HG03342 (cell line): ENCODE results near the gene SOCS7.

Experiments
- ATAC-seq: cut with Tn5 transposase; IDR thresholded peaks from one replicate; pipeline ENCODE4 v1.9.1; 2021; ENCODE audit warnings: mild to moderate bottlenecking, moderate library complexity; ENCODE audit not compliant: unreplicated experiment

SOCS7 gene

DNA sequence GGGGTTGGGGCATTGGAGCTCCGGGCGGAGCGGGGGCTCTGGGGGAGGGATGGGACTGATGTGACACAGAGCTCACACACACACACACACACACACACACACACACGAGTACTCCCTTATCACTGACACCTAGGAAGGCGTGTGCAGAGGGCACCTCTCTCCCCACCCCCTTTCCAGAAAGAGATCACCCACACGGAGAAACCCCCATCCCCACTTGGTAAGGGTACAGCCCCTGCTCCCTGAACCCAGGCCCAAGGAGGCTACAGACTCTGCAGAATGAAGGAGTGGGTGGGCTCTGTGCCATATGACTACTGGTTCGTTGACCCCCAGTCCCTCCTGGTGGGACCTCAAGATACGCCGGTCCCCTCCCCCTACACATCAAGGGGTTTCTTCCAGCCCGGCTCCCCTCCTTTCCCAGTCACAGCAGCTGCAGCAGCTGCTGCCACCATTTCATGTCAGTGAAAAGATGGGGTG, 67.9 kb downstream of the SOCS7 start:
- ATAC-seq, result no peak

- no peak for ATAC-seq
Observed at GRCh38 chr17:38420518-38420917, 68.9 kb downstream of the SOCS7 start.

DNA sequence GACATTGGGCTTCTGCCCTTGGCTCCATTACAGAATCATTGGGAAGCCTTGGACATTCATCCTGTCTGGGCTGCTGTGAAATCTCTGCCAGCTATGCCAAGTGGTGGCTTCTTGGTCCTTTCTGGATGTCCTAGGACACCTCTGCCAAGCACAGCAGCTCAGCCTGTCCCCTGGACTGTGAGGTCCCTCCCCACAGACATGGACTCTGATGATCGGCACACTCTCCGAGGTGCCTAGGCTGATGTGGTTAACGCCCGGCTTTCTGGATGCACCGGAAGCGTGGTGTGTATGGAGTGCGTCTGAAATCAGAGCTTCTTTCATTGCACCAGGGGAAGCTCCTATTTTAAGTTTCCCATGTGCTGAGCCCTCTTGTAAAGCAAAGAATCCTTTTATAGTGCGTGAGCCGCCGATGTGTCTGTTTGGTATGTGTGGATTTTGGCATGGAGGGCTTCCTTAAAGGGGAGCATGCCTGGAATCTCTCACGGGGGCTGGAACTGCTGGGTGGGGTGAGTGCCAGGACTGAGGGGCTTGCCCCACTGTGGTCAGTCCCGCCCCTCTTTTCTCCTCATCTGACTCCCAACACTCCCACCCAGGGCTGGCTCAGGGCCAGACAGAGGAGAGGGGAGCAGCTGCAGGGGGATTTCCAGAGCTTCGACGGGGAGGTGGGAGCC, 69.7 kb downstream of the SOCS7 start:
- ATAC-seq, result no peak

GRCh38 chr17:38421871-38422827, 70.5 kb downstream of the SOCS7 start:
- no peak for ATAC-seq

DNA sequence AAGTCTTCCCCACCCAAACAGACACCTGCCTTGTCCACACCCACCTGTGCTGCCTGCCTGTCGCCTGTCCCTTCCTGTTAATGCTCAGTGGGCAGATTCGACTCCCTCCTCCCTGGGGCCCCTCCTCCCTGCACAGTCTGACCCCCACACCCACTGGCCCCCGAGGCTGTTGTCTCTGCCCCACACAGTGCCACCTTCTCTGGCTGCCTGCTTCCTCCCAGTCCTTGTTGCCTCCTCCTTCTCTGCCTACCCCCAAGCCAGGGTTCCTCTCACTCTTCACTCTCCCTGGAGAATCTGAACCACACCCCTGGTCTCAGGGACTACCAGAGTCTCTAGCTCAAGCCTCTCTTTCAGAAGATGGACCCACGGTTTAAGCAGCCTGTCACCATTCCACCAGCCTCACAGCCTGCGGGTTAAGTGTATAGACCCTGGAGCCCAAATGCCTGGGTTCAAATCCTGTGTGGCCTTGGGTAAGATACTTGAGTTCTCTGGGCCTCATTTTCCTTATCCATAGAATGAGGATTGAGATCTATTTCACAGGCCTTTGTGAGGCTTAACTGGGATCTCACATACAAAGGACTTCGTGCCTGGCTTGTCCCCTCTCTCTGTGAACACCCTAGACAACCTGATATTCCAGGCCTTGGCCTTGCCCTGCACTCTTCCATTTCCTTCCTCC, 72.8 kb downstream of the SOCS7 start:
- ATAC-seq, result no peak

- no peak for ATAC-seq
Observed at GRCh38 chr17:38425031-38425430, 73.4 kb downstream of the SOCS7 start.

- no peak for ATAC-seq
Observed at GRCh38 chr17:38425744-38426143, 74.1 kb downstream of the SOCS7 start.

DNA sequence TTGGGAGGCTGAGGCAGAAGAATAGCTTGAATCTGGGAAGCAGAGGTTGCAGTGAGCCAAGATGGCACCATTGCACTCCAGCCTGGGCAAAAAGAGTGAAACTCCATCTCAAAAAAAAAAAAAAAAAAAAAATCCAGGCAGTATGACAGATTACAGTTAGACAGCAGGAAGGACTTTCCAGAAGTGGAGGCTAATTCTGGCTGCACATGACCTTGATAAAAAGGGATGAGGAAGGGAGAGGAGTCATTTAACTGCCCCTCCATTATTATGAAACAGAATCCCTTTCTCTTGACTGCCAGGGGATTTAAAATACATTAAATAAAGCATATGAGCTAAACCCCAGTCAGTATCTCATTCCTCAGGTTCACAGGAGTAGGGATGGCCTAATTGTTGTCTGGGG, 74.8 kb downstream of the SOCS7 start:
- ATAC-seq, result no peak

- ATAC-seq, result no peak
Observed at GRCh38 chr17:38427160-38427949, 75.7 kb downstream of the SOCS7 start.

DNA sequence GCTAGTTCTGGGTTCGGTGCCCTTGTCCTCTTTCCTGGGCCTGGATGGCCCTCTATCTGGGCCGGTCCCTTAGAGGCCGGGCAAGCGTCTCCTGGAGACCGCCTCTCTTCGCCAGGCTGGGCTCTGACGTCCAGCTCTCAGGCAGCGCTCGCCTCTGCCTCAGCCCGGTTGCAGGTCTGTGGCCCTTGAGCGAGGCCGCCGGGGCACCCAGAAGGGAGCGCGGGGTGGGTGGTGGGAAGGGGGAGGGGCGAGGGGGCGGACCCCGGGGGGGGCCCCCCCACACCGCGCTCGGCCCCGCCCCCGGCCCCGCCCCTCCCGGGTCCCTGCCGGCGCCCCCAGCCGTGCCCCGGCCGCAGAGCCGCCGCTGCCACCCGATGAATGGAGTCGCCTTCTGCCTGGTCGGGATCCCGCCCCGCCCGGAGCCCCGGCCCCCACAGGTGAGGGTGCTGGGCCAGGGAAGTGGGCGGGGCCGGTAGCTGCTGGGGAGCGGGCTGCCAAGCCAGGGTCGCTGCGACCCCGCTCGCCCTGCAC, 76.5 kb downstream of the SOCS7 start, which contains the start of gene ARHGAP23:
Gene ARHGAP23 (plus strand): TSS at position 353 of the 531 bp plus-strand sequence. CDS start 22 bp downstream, at position 375.
- ATAC-seq, result no peak

DNA sequence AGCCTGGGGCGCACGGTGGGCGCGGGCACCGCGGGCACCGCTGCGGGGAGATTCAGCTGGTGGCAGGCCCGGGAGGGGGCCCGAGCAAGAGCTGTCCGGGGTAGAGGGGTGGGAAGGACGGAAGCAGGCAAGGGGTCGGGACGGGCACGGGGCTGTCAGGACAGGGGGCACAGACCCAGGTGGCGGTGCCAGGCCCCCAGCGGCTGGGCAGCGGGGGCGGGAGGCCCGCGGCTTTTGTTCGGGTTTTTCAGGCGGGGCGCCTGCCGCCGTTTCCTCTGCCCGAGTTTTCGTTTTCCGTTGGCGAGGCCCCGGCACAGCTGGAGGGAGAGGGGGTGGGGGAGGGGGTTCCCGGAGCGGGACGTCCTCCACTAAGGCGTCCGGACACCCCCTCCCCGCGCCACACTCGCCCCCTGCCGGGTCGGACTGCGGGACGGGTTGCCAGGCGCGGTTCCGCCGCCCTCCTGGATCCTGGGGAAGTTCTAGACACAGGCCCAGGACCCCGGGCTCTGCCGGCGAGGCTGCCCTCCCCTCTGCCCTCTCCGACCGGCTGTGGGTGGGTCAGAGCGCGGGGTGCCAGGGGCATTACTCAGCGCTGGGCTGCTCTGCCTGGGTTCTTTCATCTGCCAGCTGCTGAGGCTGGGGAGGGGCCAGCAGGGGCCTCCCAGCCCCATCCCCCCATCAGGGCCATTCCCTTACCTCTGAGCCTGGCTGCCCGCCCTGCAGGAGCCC, 77.2 kb downstream of the SOCS7 start:
- ATAC-seq, result no peak

GRCh38 chr17:38429476-38430100, 77.9 kb downstream of the SOCS7 start:
- no peak for ATAC-seq

DNA sequence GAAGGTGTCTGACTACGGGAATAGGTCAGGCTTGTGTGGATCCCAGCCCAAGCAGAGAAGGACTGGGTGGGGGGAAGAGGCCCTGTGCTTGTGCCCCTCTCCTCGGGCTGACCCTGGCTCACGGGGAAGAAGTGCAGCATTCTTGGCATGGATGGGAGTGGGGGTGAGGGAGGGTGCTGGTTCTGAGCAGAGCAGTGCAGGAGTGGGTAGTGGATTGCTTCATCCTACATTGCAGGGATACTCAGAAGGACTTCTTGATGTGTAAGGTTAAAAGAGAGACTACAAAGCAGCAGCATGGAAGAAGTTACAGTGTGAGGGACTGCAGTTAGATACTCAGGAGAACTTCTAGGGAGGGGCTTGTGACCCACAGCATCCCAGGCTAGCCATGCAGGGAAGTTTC, 78.7 kb downstream of the SOCS7 start:
- ATAC-seq, result no peak

DNA sequence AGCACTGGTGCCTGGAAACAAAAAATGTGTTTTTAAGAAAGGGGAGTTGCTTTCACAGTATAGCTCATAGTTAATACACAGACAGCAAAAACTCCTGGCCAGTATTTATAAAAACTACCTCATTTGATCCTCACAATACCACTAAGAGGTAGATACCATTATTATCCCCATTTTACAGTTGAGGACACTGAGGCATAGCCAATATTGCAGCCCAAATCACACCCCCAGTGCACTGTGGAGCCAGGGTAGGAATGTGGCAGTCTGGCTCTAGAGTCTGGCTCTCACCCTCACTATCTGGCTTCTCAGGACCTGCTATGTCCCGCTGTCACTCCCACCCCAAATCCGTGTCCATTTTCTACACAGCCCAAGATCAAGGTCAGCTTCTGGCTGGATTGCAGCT, 79.2 kb downstream of the SOCS7 start:
- ATAC-seq, result no peak

DNA sequence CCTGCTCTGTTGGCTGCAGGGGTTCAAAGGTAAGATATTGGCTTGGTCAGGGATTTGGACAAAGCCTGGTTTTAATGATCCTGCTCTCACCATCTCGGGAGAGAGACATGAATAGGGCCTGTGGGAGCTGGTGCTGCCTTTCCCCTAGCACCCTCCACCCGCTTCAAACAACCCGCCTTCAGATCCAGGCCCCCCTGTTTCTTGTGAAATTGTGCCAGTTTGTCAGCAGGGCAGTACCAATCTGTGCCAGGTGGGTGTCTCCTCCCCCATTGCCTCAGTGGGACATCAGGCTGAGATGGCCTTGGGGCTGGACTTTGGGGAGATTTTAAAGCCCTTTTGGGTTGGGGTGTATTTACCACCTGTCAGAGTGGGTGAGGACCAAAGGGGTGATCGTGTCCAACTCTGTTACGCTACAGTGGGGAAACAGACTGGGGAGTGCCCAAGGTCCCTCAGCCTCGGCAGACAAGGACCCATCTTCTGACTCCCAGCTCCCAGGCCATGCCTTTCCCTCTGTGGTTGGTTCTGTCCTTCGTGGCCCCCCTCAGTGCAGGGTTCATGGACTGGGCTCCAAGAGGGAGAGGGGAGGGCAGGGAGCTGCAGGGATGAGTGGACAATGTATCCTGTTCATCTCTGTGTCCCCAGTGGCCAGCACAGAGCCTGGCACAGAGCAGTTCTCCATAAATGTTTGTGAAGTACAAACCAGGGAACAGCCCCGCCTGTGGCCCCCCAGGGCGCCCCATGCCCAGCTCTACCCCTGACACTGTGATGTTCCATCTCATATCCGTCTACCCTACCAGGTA, 79.9 kb downstream of the SOCS7 start:
- no peak for ATAC-seq

GRCh38 chr17:38434178-38434665, 82.6 kb downstream of the SOCS7 start:
- ATAC-seq, result no peak

GRCh38 chr17:38435795-38436194, 84.2 kb downstream of the SOCS7 start:
- ATAC-seq, result no peak

- no peak for ATAC-seq
Observed at GRCh38 chr17:38436386-38436785, 84.7 kb downstream of the SOCS7 start.
